MM.1S (cell line): Measurements from ENCODE around the gene RTN4RL1.
A peak's percentile ranks its signal among the peaks of the same experiment; 100 is the strongest.

Experiments used
- DNase-seq: peaks from one replicate; pipeline ENCODE4 v3.0.0-alpha.2; 2015
- H2AFZ ChIP-seq: fragments of 300-600 bp; sonication (generic); 2 replicates; pipeline ENCODE4 v1.6.0; 2016; ENCODE audit warnings: antibody characterized with exemption, low read length
- H3F3A ChIP-seq: fragments of 300-600 bp; sonication (generic); 2 replicates; pipeline ENCODE4 v1.6.1; 2016; ENCODE audit warnings: mild to moderate bottlenecking, antibody characterized with exemption, low read length, moderate library complexity, mixed read lengths; ENCODE audit not compliant: insufficient read depth
- H3K27ac ChIP-seq: fragments of 300-600 bp; sonication (generic); 2 replicates; pipeline ENCODE4 v1.5.1; 2016; ENCODE audit warnings: mild to moderate bottlenecking, low read length
- H3K27me3 ChIP-seq: fragments of 300-600 bp; sonication (generic); replicated peaks from 2 replicates; pipeline ENCODE4 v1.6.0; 2016; ENCODE audit warnings: low read length; ENCODE audit not compliant: insufficient read depth
- H3K36me3 ChIP-seq: fragments of 300-600 bp; sonication (generic); replicated peaks from 2 replicates; pipeline ENCODE4 v1.6.1; 2016; ENCODE audit warnings: mild to moderate bottlenecking, low read length, mixed read lengths; ENCODE audit not compliant: insufficient read depth
- H3K4me1 ChIP-seq: fragments of 300-600 bp; sonication (generic); 2 replicates; pipeline ENCODE4 v1.6.1; 2016; ENCODE audit warnings: low read length, mixed read lengths
- H3K4me2 ChIP-seq: fragments of 300-600 bp; sonication (generic); 2 replicates; pipeline ENCODE4 v1.6.0; 2016; ENCODE audit warnings: low read depth, low read length
- H3K4me3 ChIP-seq: fragments of 300-600 bp; sonication (generic); 2 replicates; pipeline ENCODE4 v1.5.1; 2016; ENCODE audit warnings: low read length, mixed read lengths
- H3K79me2 ChIP-seq: fragments of 300-600 bp; sonication (generic); 2 replicates; pipeline ENCODE4 v1.6.1; 2016; ENCODE audit warnings: mixed run types, low read length, mixed read lengths
- H3K9ac ChIP-seq: fragments of 300-600 bp; sonication (generic); 2 replicates; pipeline ENCODE4 v1.6.1; 2016; ENCODE audit warnings: low read length, mixed read lengths
- H3K9me2 ChIP-seq: fragments of 300-600 bp; sonication (generic); replicated peaks from 2 replicates; pipeline ENCODE4 v1.6.1; 2016; ENCODE audit warnings: mild to moderate bottlenecking, low read length, mixed read lengths; ENCODE audit not compliant: insufficient read depth
- H3K9me3 ChIP-seq: fragments of 300-600 bp; sonication (generic); replicated peaks from 2 replicates; pipeline ENCODE4 v1.6.1; 2016; ENCODE audit warnings: mild to moderate bottlenecking, low read length, mixed read lengths; ENCODE audit not compliant: insufficient read depth
- H4K20me1 ChIP-seq: fragments of 300-600 bp; sonication (generic); 2 replicates; pipeline ENCODE4 v1.6.1; 2016; ENCODE audit warnings: mild to moderate bottlenecking, low read length, moderate library complexity, mixed read lengths; ENCODE audit not compliant: insufficient read depth
- CTCF ChIP-seq: fragments of 300-600 bp; sonication (generic); IDR thresholded peaks from 2 replicates; pipeline ENCODE4 v1.5.1; 2016; ENCODE audit warnings: antibody characterized with exemption, low read length, mixed read lengths
- EZH2 ChIP-seq: fragments of 300-600 bp; sonication (generic); optimal IDR thresholded peaks from 2 replicates; pipeline ENCODE3; 2017; ENCODE audit warnings: low read depth, mild to moderate bottlenecking, antibody characterized with exemption, low read length, mixed read lengths
- EZH2phosphoT487 ChIP-seq: fragments of 300-600 bp; sonication (generic); IDR thresholded peaks from 2 replicates; pipeline ENCODE4 v1.6.1; 2018; ENCODE audit warnings: antibody characterized with exemption, low read length

RTN4RL1 gene

GRCh38 chr17:2065949-2066400, 40.8 kb upstream of the RTN4RL1 start:
- no peaks in the 10 kb centered on the region for H3F3A ChIP-seq
- H3K27ac ChIP-seq, result no peak overlapping the region
- H2AFZ ChIP-seq, result no peak overlapping the region
- no peaks in the 10 kb centered on the region for H3K36me3 ChIP-seq
- no peaks in the 10 kb centered on the region for H3K79me2 ChIP-seq
- H3K9ac ChIP-seq, result no peak overlapping the region
- no peaks in the 10 kb centered on the region for H4K20me1 ChIP-seq
- DNase-seq, result no peak
- H3K4me1 ChIP-seq, result no peaks in the 10 kb centered on the region
- no peak overlapping the region for H3K4me2 ChIP-seq
- H3K4me3 ChIP-seq, result no peak overlapping the region
- TF ChIP-seq EZH2phosphoT487 (no peak), CTCF (no peak), EZH2 (no peak)
- no peaks in the 10 kb centered on the region for H3K9me2 ChIP-seq
- no peaks in the 10 kb centered on the region for H3K9me3 ChIP-seq
- H3K27me3 ChIP-seq, result no peaks in the 10 kb centered on the region

GRCh38 chr17:2064980-2065785, 40.0 kb upstream of the RTN4RL1 start:
- no peak for DNase-seq
- Histone ChIP-seq H3F3A (no peaks in the 10 kb centered on the region), H3K79me2 (no peaks in the 10 kb centered on the region), H3K9me2 (no peaks in the 10 kb centered on the region), H3K4me1 (no peaks in the 10 kb centered on the region), H3K9ac (no peak overlapping the region), H3K4me2 (no peak overlapping the region), H3K27ac (no peak overlapping the region), H2AFZ (no peak overlapping the region), H3K4me3 (no peak overlapping the region), H3K36me3 (no peaks in the 10 kb centered on the region), H3K9me3 (no peaks in the 10 kb centered on the region), H3K27me3 (no peaks in the 10 kb centered on the region), H4K20me1 (no peaks in the 10 kb centered on the region)
- TF ChIP-seq EZH2phosphoT487, result no peak
- peak; percentile 32 for TF ChIP-seq CTCF

- no peaks in the 10 kb centered on the region for H3K79me2 ChIP-seq
- no peak overlapping the region for H3K4me2 ChIP-seq
- no peak overlapping the region for H3K4me3 ChIP-seq
- DNase-seq, result no peak
- no peaks in the 10 kb centered on the region for H4K20me1 ChIP-seq
- H3K36me3 ChIP-seq, result no peaks in the 10 kb centered on the region
- no peaks in the 10 kb centered on the region for H3K27me3 ChIP-seq
- H3K4me1 ChIP-seq, result no peaks in the 10 kb centered on the region
- no peaks in the 10 kb centered on the region for H3K9me2 ChIP-seq
- no peaks in the 10 kb centered on the region for H3F3A ChIP-seq
- H3K9ac ChIP-seq, result no peak overlapping the region
- no peak for TF ChIP-seq CTCF
- no peak for TF ChIP-seq EZH2
- TF ChIP-seq EZH2phosphoT487, result no peak
- H3K9me3 ChIP-seq, result no peaks in the 10 kb centered on the region
- no peak overlapping the region for H3K27ac ChIP-seq
- no peak overlapping the region for H2AFZ ChIP-seq
These were observed 39.4 kb upstream of the RTN4RL1 start for GRCh38 chr17:2064520-2064971.
